Panc1 (cell line): ENCODE data around the gene PDXK.

ENCODE experiments used
- POLR2AphosphoS5 ChIP-seq: IDR thresholded peaks from 2 replicates; pipeline ENCODE4 v1.6.1; 2012; ENCODE audit warnings: mild to moderate bottlenecking, low read depth, low read length, moderate library complexity
- SIN3A ChIP-seq: IDR thresholded peaks from 2 replicates; pipeline ENCODE4 v1.6.1; 2012; ENCODE audit warnings: low read depth, mild to moderate bottlenecking, low read length, moderate library complexity, borderline replicate concordance; ENCODE audit not compliant: insufficient read depth
- TF ChIP-seq, protein P1 (sequence below): fragments of 450-650 bp; IDR thresholded peaks from 2 replicates; pipeline ENCODE4 v1.5.1; 2017; ENCODE audit warnings: mild to moderate bottlenecking

DNA sequence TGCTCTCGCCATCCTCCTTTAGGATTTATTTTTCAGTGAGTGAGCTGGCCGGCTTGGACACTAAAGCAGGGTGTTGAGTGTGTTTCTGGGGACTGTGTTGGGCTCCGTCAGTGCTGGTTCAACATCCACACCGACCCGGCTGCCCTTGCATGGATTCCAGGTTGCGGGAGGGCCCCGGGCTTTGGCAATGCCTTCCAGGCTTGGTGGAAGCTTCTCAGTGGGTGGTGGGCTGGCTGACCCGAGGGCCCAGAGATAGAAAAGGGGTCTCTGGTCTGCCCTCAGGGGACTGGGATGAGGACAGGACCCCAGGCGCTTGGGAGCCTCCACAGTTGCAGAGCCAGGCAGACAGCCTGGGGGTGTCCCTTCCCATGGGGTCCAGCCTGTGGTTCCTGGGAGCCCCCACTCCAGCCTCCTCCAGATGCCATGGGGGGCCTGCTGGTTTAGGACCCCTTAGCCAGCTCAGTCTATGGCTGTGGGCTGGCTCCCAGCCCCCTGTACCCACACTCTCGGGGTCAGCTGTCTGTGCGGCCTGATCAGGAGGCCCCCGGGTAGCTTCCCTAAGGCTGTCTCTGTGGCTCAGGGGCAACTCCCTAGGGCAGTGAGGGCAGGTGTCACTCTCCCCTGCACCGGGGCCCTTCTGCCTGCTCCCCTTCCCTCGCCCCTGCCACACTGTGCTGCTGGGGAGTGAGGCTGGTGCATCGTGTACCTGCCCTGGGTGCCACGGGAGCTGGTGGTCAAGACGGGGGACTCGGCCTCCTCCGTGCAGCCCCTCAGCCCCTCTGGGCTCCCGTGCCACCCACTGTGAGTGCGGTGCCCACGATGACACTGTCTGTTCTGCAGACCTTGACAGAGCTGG is 16.5 kb downstream of the PDXK start:
- TF ChIP-seq, protein P1, sequence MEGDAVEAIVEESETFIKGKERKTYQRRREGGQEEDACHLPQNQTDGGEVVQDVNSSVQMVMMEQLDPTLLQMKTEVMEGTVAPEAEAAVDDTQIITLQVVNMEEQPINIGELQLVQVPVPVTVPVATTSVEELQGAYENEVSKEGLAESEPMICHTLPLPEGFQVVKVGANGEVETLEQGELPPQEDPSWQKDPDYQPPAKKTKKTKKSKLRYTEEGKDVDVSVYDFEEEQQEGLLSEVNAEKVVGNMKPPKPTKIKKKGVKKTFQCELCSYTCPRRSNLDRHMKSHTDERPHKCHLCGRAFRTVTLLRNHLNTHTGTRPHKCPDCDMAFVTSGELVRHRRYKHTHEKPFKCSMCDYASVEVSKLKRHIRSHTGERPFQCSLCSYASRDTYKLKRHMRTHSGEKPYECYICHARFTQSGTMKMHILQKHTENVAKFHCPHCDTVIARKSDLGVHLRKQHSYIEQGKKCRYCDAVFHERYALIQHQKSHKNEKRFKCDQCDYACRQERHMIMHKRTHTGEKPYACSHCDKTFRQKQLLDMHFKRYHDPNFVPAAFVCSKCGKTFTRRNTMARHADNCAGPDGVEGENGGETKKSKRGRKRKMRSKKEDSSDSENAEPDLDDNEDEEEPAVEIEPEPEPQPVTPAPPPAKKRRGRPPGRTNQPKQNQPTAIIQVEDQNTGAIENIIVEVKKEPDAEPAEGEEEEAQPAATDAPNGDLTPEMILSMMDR = no peak
- TF ChIP-seq POLR2AphosphoS5 (no peak), SIN3A (no peak)
